GM23338 (cell line): ENCODE data around the gene PDE4D. TPM values are rescaled to one million over a fixed set of nuclear protein-coding genes. Genes with fewer than 3 reads are reported as not detected.

ENCODE experiments used
- ATAC-seq: fragments of 200-7000 bp; cut with Tn5 transposase; 3 replicates; pipeline ENCODE4 v1.9.1; 2020
- DNase-seq: peaks from one replicate; pipeline ENCODE4 v3.0.0-alpha.2; 2015; ENCODE audit warnings: low spot score
- H2AFZ ChIP-seq: fragments of 200-600 bp; sonication (generic); 2 replicates; pipeline ENCODE4 v1.8.0; 2016; ENCODE audit warnings: antibody characterized with exemption, mild to moderate bottlenecking, moderate library complexity
- H3F3A ChIP-seq: fragments of 200-600 bp; sonication (generic); replicated peaks from 2 replicates; pipeline ENCODE4 v1.8.0; 2017; ENCODE audit warnings: antibody characterized with exemption, mixed run types, low read depth
- H3K27ac ChIP-seq: fragments of 200-600 bp; sonication (generic); 2 replicates; pipeline ENCODE4 v1.6.1; 2016; ENCODE audit warnings: low read depth
- H3K27me3 ChIP-seq: fragments of 200-600 bp; sonication (generic); 2 replicates; pipeline ENCODE4 v1.8.0; 2016; ENCODE audit warnings: mild to moderate bottlenecking, mixed run types, moderate library complexity; ENCODE audit not compliant: insufficient read depth
- H3K36me3 ChIP-seq: fragments of 200-600 bp; sonication (generic); 2 replicates; pipeline ENCODE4 v1.8.0; 2016; ENCODE audit warnings: mild to moderate bottlenecking; ENCODE audit not compliant: insufficient read depth
- H3K4me1 ChIP-seq: fragments of 200-600 bp; sonication (generic); 2 replicates; pipeline ENCODE4 v1.8.0; 2016; ENCODE audit warnings: mild to moderate bottlenecking, moderate library complexity; ENCODE audit not compliant: insufficient read depth
- H3K4me2 ChIP-seq: fragments of 200-600 bp; sonication (generic); 2 replicates; pipeline ENCODE4 v1.7.1; 2017; ENCODE audit warnings: mixed run types
- H3K4me3 ChIP-seq: fragments of 200-600 bp; sonication (generic); 2 replicates; pipeline ENCODE4 v1.6.1; 2016; ENCODE audit warnings: mixed run types
- H3K79me2 ChIP-seq: fragments of 200-600 bp; sonication (generic); replicated peaks from 2 replicates; pipeline ENCODE4 v1.8.0; 2017; ENCODE audit warnings: mild to moderate bottlenecking; ENCODE audit not compliant: insufficient read depth
- H3K9me2 ChIP-seq: fragments of 200-600 bp; sonication (generic); 2 replicates; pipeline ENCODE4 v1.8.0; 2017; ENCODE audit not compliant: insufficient read depth
- H4K20me1 ChIP-seq: fragments of 200-600 bp; sonication (generic); replicated peaks from 2 replicates; pipeline ENCODE4 v1.8.0; 2017; ENCODE audit warnings: mild to moderate bottlenecking; ENCODE audit not compliant: insufficient read depth
- H3K27ac Mint-ChIP-seq: 2 replicates; pipeline ENCODE4 v1.8.0; 2020; ENCODE audit warnings: inconsistent platforms, mild to moderate bottlenecking, moderate library complexity, mixed read lengths
- H3K27me3 Mint-ChIP-seq: 3 replicates; pipeline ENCODE4 v1.8.0; 2022; ENCODE audit warnings: low read depth, mild to moderate bottlenecking, moderate library complexity, mixed read lengths, inconsistent platforms; ENCODE audit not compliant: insufficient read depth, poor library complexity
- H3K36me3 Mint-ChIP-seq: 3 replicates; pipeline ENCODE4 v1.8.0; 2021; ENCODE audit warnings: low read depth, mild to moderate bottlenecking, inconsistent platforms, moderate library complexity, mixed read lengths
- H3K4me1 Mint-ChIP-seq: 3 replicates; pipeline ENCODE4 v1.8.0; 2020; ENCODE audit warnings: mild to moderate bottlenecking, inconsistent platforms, mixed read lengths
- H3K4me3 Mint-ChIP-seq: 3 replicates; pipeline ENCODE4 v1.8.0; 2021; ENCODE audit warnings: moderate library complexity, mild to moderate bottlenecking, inconsistent platforms, mixed read lengths
- H3K9me3 Mint-ChIP-seq: 3 replicates; pipeline ENCODE4 v1.8.0; 2020; ENCODE audit warnings: moderate library complexity, mild to moderate bottlenecking, inconsistent platforms, mixed read lengths
- CREB1 ChIP-seq: fragments of 250-450 bp; sonication (Bioruptor Pico); IDR thresholded peaks from 2 replicates; pipeline ENCODE4 v1.5.0; 2020; ENCODE audit warnings: low read depth, mild to moderate bottlenecking, moderate library complexity
- CTCF ChIP-seq, 2 experiments: fragments of 200-600 bp in 1 of 2; sonication (generic) in 1 of 2; conservative IDR thresholded peaks; 2 replicates each; pipeline versions ENCODE4 v1.5.1 to v1.6.1; 2016 to 2017; ENCODE audit warnings: antibody characterized with exemption in 2 of 2, low read depth in 2 of 2, mild to moderate bottlenecking in 2 of 2, moderate library complexity in 1 of 2
- ETS1 ChIP-seq: IDR thresholded peaks from 2 replicates; pipeline ENCODE4 v1.6.1; 2016; ENCODE audit warnings: antibody characterized with exemption
- EZH2 ChIP-seq: fragments of 200-600 bp; sonication (generic); IDR thresholded peaks from one replicate; pipeline ENCODE4 v1.8.0; 2017; ENCODE audit warnings: antibody characterized with exemption, mild to moderate bottlenecking, low read depth; ENCODE audit not compliant: unreplicated experiment
- JUNB ChIP-seq: IDR thresholded peaks from one replicate; pipeline ENCODE4 v1.6.1; 2016; ENCODE audit warnings: antibody characterized with exemption; ENCODE audit not compliant: unreplicated experiment
- NANOG ChIP-seq: IDR thresholded peaks from 2 replicates; pipeline ENCODE4 v1.6.1; 2016; ENCODE audit warnings: antibody characterized with exemption, borderline replicate concordance
- REST ChIP-seq: IDR thresholded peaks from one replicate; pipeline ENCODE4 v1.6.1; 2018; ENCODE audit warnings: antibody characterized with exemption; ENCODE audit not compliant: unreplicated experiment
- ZNF331 ChIP-seq: fragments of 250-450 bp; sonication (Bioruptor Pico); IDR thresholded peaks from 2 replicates; pipeline ENCODE4 v1.5.0; 2020; ENCODE audit warnings: low read depth, mild to moderate bottlenecking, moderate library complexity
- polyA plus RNA-seq: library from polyadenylated mRNA; unstranded; fragments of >200 nt; fragmentation: Nextera tagmentation; extraction: Ambion mirVana; gene quantifications from 2 replicates; pipeline ENCODE4 v1.2.1, GENCODE V29; 2016
- total RNA-seq: library from RNA; depleted of rRNA; stranded (reverse); fragments of >200 nt; shearing (Covaris generic); gene quantifications from 2 replicates; pipeline ENCODE4 v1.2.3, GENCODE V29; 2014
- TF ChIP-seq, protein P1 (sequence below): fragments of 250-450 bp; sonication (Bioruptor Pico); IDR thresholded peaks from 2 replicates; pipeline ENCODE4 v1.5.0; 2020; ENCODE audit warnings: mild to moderate bottlenecking, moderate library complexity

PDE4D gene
- total and polyA plus RNA-seq, 2 experiments from 2014 or later: 2.1 to 4.7 TPM

- H3F3A ChIP-seq: no peaks in the 10 kb centered on the region
- no peaks in the 10 kb centered on the region for H3K27me3 ChIP-seq
- no peak for ATAC-seq
- H3K4me3 ChIP-seq: no peak overlapping the region
- no peak overlapping the region for H3K4me2 ChIP-seq
- Mint-ChIP-seq H3K9me3 (no peaks in the 10 kb centered on the region), H3K36me3 (no peaks in the 10 kb centered on the region), H3K4me1 (peaks cover 6% of the 10 kb centered on the region; the same call in 1 of the 3 replicates), H3K27me3 (peaks cover 2% of the 10 kb centered on the region), H3K27ac (no peak overlapping the region), H3K4me3 (no peak overlapping the region)
- no peaks in the 10 kb centered on the region for H3K9me2 ChIP-seq
- H3K36me3 ChIP-seq: no peaks in the 10 kb centered on the region
- H3K79me2 ChIP-seq: no peaks in the 10 kb centered on the region
- no peaks in the 10 kb centered on the region for H4K20me1 ChIP-seq
- no peak overlapping the region; the same call in 1 of the 2 replicates for H2AFZ ChIP-seq
- H3K4me1 ChIP-seq: 0 out of 2 replicates have a peak, but pooled peaks cover 4% of the 10 kb centered on the region
- no peak for DNase-seq
- H3K27ac ChIP-seq: no peak overlapping the region
- TF ChIP-seq JUNB (no peak), ETS1 (no peak), ZNF331 (CRISPR knock-in tag) (no peak), CTCF (conservative IDR thresholded peaks at IDR 0.05; ENCODE audit: low read depth in 2 of 2) (no peak), REST (no peak), CREB1 (CRISPR knock-in tag) (no peak), NANOG (no peak), EZH2 (no peak)
- TF ChIP-seq, protein P1, sequence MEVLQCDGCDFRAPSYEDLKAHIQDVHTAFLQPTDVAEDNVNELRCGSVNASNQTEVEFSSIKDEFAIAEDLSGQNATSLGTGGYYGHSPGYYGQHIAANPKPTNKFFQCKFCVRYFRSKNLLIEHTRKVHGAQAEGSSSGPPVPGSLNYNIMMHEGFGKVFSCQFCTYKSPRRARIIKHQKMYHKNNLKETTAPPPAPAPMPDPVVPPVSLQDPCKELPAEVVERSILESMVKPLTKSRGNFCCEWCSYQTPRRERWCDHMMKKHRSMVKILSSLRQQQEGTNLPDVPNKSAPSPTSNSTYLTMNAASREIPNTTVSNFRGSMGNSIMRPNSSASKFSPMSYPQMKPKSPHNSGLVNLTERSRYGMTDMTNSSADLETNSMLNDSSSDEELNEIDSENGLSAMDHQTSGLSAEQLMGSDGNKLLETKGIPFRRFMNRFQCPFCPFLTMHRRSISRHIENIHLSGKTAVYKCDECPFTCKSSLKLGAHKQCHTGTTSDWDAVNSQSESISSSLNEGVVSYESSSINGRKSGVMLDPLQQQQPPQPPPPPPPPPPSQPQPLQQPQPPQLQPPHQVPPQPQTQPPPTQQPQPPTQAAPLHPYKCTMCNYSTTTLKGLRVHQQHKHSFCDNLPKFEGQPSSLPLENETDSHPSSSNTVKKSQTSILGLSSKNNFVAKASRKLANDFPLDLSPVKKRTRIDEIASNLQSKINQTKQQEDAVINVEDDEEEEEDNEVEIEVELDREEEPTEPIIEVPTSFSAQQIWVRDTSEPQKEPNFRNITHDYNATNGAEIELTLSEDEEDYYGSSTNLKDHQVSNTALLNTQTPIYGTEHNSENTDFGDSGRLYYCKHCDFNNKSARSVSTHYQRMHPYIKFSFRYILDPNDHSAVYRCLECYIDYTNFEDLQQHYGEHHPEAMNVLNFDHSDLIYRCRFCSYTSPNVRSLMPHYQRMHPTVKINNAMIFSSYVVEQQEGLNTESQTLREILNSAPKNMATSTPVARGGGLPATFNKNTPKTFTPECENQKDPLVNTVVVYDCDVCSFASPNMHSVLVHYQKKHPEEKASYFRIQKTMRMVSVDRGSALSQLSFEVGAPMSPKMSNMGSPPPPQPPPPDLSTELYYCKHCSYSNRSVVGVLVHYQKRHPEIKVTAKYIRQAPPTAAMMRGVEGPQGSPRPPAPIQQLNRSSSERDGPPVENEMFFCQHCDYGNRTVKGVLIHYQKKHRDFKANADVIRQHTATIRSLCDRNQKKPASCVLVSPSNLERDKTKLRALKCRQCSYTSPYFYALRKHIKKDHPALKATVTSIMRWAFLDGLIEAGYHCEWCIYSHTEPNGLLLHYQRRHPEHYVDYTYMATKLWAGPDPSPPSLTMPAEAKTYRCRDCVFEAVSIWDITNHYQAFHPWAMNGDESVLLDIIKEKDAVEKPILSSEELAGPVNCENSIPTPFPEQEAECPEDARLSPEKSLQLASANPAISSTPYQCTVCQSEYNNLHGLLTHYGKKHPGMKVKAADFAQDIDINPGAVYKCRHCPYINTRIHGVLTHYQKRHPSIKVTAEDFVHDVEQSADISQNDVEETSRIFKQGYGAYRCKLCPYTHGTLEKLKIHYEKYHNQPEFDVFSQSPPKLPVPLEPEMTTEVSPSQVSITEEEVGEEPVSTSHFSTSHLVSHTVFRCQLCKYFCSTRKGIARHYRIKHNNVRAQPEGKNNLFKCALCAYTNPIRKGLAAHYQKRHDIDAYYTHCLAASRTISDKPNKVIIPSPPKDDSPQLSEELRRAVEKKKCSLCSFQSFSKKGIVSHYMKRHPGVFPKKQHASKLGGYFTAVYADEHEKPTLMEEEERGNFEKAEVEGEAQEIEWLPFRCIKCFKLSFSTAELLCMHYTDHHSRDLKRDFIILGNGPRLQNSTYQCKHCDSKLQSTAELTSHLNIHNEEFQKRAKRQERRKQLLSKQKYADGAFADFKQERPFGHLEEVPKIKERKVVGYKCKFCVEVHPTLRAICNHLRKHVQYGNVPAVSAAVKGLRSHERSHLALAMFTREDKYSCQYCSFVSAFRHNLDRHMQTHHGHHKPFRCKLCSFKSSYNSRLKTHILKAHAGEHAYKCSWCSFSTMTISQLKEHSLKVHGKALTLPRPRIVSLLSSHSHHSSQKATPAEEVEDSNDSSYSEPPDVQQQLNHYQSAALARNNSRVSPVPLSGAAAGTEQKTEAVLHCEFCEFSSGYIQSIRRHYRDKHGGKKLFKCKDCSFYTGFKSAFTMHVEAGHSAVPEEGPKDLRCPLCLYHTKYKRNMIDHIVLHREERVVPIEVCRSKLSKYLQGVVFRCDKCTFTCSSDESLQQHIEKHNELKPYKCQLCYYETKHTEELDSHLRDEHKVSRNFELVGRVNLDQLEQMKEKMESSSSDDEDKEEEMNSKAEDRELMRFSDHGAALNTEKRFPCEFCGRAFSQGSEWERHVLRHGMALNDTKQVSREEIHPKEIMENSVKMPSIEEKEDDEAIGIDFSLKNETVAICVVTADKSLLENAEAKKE: no peak
Measured at GRCh38 chr5:59109383-59109782, 784.1 kb downstream of the PDE4D start.
